ENCODE measurements around the gene CCBE1. TPM values are rescaled to one million over a fixed set of nuclear protein-coding genes. Genes with fewer than 3 reads are reported as not detected.

The CCBE1 gene
- polyA plus RNA-seq, 1 of the 3 experiments (the other 2 are of a cell fraction): 5.0 TPM

DNA sequence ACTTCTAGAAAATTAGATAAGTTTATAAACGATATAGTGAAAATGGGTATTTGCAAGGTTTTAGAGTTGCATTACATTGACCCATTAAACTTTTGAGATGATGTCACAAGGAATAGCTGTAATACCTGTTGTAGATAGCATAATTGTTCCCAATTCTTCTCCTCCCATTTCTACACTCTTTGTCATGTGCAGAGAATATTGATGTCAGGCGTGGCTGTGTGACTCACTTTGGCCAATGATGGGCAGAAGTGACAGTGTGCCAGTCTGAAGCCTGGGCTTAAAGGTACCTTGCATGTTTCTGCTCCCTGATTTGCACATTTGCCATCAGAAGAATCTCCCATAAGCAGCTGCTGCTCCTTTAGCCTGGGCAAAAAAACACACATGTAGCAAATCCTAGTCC is 26.9 kb upstream of the CCBE1 start:
- Histone ChIP-seq H3K9ac (no peak overlapping the region), H4K20me1 (ENCODE audit: insufficient read depth) (no peaks in the 10 kb centered on the region), H3K27me3 (ENCODE audit: insufficient read depth) (no peaks in the 10 kb centered on the region), H3F3A (replicated peaks; ENCODE audit: insufficient read depth) (peaks cover 35% of the 10 kb centered on the region), H3K36me3 (replicated peaks in 1 of 2; ENCODE audit: control insufficient read depth in 1 of 2, insufficient read depth in 2 of 2, low read length in 1 of 2) (no peaks in the 10 kb centered on the region), H3K9me3 (no peaks in the 10 kb centered on the region), H3K9me2 (no peaks in the 10 kb centered on the region), H3K4me3 (ENCODE audit: low read depth in 2 of 2, low read length in 1 of 2) (no peak overlapping the region), H2AFZ (ENCODE audit: low read depth) (no peak overlapping the region), H3K4me1 (ENCODE audit: control insufficient read depth in 1 of 2, insufficient read depth in 2 of 2, low read depth in 1 of 2, low read length in 1 of 2) (peaks cover 8 to 27% of the 10 kb centered on the region in 2 experiments), H3K4me2 (no peak overlapping the region), H3K27ac (ENCODE audit: low read depth in 2 of 2, low read length in 1 of 2) (peak overlapping the region in 1 of 2 experiments; percentile 77; a peak in 2 of 4 replicates), H3K79me2 (ENCODE audit: insufficient read depth) (no peaks in the 10 kb centered on the region)
- CTCF ChIA-PET: interaction anchor here (0.5 to 0.8 kb wide), 2 partner anchors 92 to 168 kb away, joined by 3 to 4 read pairs; no protein-coding TSS in a partner anchor
- 78% methylated on average over 2 of the region's 2 CpGs for WGBS (ENCODE audit: low lambda C conversion rate)
- DNase-seq: no peak
- POLR2A ChIA-PET: no interaction called here
- TF ChIP-seq FOSL2 (IDR thresholded peaks at IDR 0.05; ENCODE audit: borderline replicate concordance, low read depth): peak; percentile 24; the same call in 1 of the 2 replicates
- TF ChIP-seq NFIC (IDR thresholded peaks at IDR 0.05; ENCODE audit: borderline replicate concordance): no peak

DNA sequence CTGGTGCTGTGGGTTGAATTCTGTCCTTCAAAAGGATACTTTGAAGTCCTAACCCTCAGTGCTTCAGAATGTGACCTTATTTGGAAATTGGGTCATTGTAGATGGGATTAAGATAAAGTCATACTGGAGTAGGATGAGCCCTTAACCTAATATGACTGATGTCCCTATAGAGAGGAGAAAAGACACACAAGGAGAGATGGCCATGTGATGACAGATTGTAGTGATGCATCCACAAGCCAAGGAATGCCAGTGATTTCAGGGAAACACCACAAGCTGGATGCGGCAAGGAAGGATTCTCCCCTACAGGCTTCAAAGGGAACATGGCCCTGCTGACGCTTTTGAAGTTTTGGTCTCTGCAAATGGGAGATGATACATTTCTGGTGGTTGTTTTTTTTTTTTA is 24.7 kb upstream of the CCBE1 start:
- Histone ChIP-seq H3K79me2 (ENCODE audit: insufficient read depth) (no peaks in the 10 kb centered on the region), H3F3A (replicated peaks; ENCODE audit: insufficient read depth) (peaks cover 57% of the 10 kb centered on the region), H3K9me2 (no peaks in the 10 kb centered on the region), H2AFZ (ENCODE audit: low read depth) (no peak overlapping the region), H3K4me3 (ENCODE audit: low read depth in 2 of 2, low read length in 1 of 2) (no peak overlapping the region), H3K27ac (ENCODE audit: low read depth in 2 of 2, low read length in 1 of 2) (no peak overlapping the region), H3K4me1 (ENCODE audit: control insufficient read depth in 1 of 2, insufficient read depth in 2 of 2, low read depth in 1 of 2, low read length in 1 of 2) (peaks cover 19 to 44% of the 10 kb centered on the region in 2 experiments), H4K20me1 (ENCODE audit: insufficient read depth) (no peaks in the 10 kb centered on the region), H3K4me2 (no peak overlapping the region), H3K27me3 (ENCODE audit: insufficient read depth) (no peaks in the 10 kb centered on the region), H3K9me3 (no peaks in the 10 kb centered on the region), H3K9ac (no peak overlapping the region), H3K36me3 (replicated peaks in 1 of 2; ENCODE audit: control insufficient read depth in 1 of 2, insufficient read depth in 2 of 2, low read length in 1 of 2) (no peaks in the 10 kb centered on the region)
- WGBS (ENCODE audit: low lambda C conversion rate): 95% methylated on average over 2 of the region's 2 CpGs
- ChIA-PET POLR2A (no interaction called here), CTCF (interaction anchor here (1.3 kb wide), 1 partner anchor 12 kb away, joined by 3 read pairs; no protein-coding TSS in a partner anchor)
- DNase-seq: no peak
- TF ChIP-seq FOXJ3 (CRISPR knock-in tag; IDR thresholded peaks at IDR 0.05) (no peak), FOSL2 (IDR thresholded peaks at IDR 0.05; ENCODE audit: borderline replicate concordance, low read depth) (no peak), FOXM1 (IDR thresholded peaks at IDR 0.05; ENCODE audit: low read depth) (no peak)

DNA sequence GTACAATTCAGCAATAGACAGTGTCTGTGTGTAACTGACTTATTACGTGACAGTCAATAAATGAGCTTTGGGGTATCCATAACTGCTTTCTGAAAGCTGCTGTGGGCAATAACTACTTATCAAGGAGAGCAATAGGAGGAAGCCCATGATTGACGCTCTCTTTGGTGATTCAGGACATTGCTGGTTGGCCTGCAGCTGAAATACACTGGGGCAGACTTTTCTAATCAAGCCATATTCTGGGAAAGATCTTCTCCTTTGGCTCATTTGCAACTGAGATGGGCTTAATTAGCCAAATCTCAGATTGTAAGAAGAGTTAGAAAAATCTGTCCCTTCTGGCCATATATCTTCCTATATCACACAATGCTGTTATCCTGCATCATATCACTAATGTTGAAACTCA is 24.0 kb upstream of the CCBE1 start:
- Histone ChIP-seq H3F3A (replicated peaks; ENCODE audit: insufficient read depth) (peaks cover 62% of the 10 kb centered on the region), H4K20me1 (ENCODE audit: insufficient read depth) (no peaks in the 10 kb centered on the region), H3K9ac (no peak overlapping the region), H3K4me3 (ENCODE audit: low read depth in 2 of 2, low read length in 1 of 2) (no peak overlapping the region), H2AFZ (ENCODE audit: low read depth) (no peak overlapping the region; the same call in 1 of the 2 replicates), H3K36me3 (replicated peaks in 1 of 2; ENCODE audit: control insufficient read depth in 1 of 2, insufficient read depth in 2 of 2, low read length in 1 of 2) (no peaks in the 10 kb centered on the region), H3K4me2 (no peak overlapping the region), H3K9me3 (no peaks in the 10 kb centered on the region), H3K27me3 (ENCODE audit: insufficient read depth) (no peaks in the 10 kb centered on the region), H3K79me2 (ENCODE audit: insufficient read depth) (no peaks in the 10 kb centered on the region), H3K27ac (ENCODE audit: low read depth in 2 of 2, low read length in 1 of 2) (no peak overlapping the region), H3K4me1 (ENCODE audit: control insufficient read depth in 1 of 2, insufficient read depth in 2 of 2, low read depth in 1 of 2, low read length in 1 of 2) (peaks cover 19 to 47% of the 10 kb centered on the region in 2 experiments), H3K9me2 (no peaks in the 10 kb centered on the region)
- CTCF ChIA-PET: interaction anchor here (0.9 to 1.3 kb wide), 3 partner anchors 10 to 48 kb away, joined by 3 read pairs; no protein-coding TSS in a partner anchor
- TF ChIP-seq, protein P1, sequence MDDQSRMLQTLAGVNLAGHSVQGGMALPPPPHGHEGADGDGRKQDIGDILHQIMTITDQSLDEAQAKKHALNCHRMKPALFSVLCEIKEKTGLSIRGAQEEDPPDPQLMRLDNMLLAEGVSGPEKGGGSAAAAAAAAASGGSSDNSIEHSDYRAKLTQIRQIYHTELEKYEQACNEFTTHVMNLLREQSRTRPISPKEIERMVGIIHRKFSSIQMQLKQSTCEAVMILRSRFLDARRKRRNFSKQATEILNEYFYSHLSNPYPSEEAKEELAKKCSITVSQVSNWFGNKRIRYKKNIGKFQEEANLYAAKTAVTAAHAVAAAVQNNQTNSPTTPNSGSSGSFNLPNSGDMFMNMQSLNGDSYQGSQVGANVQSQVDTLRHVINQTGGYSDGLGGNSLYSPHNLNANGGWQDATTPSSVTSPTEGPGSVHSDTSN (IDR thresholded peaks at IDR 0.05): 0 out of 2 replicates have a peak, but pooled peaks have one; percentile 36
- no peak for TF ChIP-seq RCOR1 (IDR thresholded peaks at IDR 0.05; ENCODE audit: low read length)
- DNase-seq: no peak
- POLR2A ChIA-PET: no interaction called here
- WGBS (ENCODE audit: low lambda C conversion rate): 94% methylated on average over 2 of the region's 2 CpGs
